Brain microvascular endothelial cell (primary cell): Measurements from ENCODE around the gene PIGP.
"Not testable (repeated sequence)": the region's sequence is repeated elsewhere in the genome, so short reads cannot be mapped to it uniquely, and the experiment has no call there.

Experiments used
- DNase-seq: peaks from one replicate; pipeline ENCODE4 v3.0.0-alpha.2; 2020
- H3K27ac ChIP-seq: fragments of 250-450 bp; sonication (Bioruptor Pico); 2 replicates; pipeline ENCODE4 v1.5.1; 2020; ENCODE audit warnings: mild to moderate bottlenecking, moderate library complexity
- H3K27me3 ChIP-seq: fragments of 250-450 bp; sonication (Bioruptor Pico); replicated peaks from 2 replicates; pipeline ENCODE4 v1.5.1; 2020; ENCODE audit warnings: mild to moderate bottlenecking
- H3K36me3 ChIP-seq: fragments of 250-450 bp; sonication (Bioruptor Pico); replicated peaks from 2 replicates; pipeline ENCODE4 v1.5.1; 2020; ENCODE audit warnings: mild to moderate bottlenecking
- H3K4me3 ChIP-seq: 2 replicates; pipeline ENCODE4 v1.5.1; 2011; ENCODE audit warnings: low read depth, mild to moderate bottlenecking, control low read depth, low read length, moderate library complexity
- in situ Hi-C: cut with HindIII; loops from 2 replicates; pipeline ENCODE4 v1.10.0; 2017; ENCODE audit warnings: low sequenced_read_pairs, low pct_ligation_motif_present
- TF ChIP-seq, protein P1 (sequence below): IDR thresholded peaks from 2 replicates; pipeline ENCODE4 v1.5.1; 2011; ENCODE audit warnings: low read depth, mild to moderate bottlenecking, moderate library complexity, low read length, control low read depth, inconsistent platforms; ENCODE audit errors: missing control alignments

Gene PIGP

DNA sequence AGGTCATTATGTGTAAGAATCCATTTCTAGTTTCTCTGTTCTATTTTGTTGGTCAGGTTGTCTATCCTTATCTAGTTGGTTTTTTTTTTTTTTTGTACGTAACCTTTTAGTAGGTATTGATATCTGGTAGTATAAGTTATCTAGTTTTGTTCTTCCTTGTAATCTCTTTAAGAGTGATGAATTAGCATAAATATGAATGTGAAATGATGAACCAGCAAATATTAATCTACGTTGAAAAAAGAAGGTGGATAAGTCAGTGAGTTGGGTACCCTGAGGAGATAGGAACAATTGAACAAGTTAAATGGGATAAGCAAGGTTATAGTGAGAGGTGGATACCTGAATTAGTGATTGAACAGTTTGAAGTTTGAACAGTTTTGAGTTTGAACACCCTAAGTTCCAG lies 34.1 kb upstream of the PIGP start:
- Histone ChIP-seq H3K27ac (no peak overlapping the region), H3K27me3 (no peaks in the 10 kb centered on the region), H3K36me3 (peaks cover 14% of the 10 kb centered on the region), H3K4me3 (no peak overlapping the region)
- TF ChIP-seq, protein P1, sequence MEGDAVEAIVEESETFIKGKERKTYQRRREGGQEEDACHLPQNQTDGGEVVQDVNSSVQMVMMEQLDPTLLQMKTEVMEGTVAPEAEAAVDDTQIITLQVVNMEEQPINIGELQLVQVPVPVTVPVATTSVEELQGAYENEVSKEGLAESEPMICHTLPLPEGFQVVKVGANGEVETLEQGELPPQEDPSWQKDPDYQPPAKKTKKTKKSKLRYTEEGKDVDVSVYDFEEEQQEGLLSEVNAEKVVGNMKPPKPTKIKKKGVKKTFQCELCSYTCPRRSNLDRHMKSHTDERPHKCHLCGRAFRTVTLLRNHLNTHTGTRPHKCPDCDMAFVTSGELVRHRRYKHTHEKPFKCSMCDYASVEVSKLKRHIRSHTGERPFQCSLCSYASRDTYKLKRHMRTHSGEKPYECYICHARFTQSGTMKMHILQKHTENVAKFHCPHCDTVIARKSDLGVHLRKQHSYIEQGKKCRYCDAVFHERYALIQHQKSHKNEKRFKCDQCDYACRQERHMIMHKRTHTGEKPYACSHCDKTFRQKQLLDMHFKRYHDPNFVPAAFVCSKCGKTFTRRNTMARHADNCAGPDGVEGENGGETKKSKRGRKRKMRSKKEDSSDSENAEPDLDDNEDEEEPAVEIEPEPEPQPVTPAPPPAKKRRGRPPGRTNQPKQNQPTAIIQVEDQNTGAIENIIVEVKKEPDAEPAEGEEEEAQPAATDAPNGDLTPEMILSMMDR, result no peak
- in situ Hi-C loops, result no loop called here
- DNase-seq, result no peak

DNA sequence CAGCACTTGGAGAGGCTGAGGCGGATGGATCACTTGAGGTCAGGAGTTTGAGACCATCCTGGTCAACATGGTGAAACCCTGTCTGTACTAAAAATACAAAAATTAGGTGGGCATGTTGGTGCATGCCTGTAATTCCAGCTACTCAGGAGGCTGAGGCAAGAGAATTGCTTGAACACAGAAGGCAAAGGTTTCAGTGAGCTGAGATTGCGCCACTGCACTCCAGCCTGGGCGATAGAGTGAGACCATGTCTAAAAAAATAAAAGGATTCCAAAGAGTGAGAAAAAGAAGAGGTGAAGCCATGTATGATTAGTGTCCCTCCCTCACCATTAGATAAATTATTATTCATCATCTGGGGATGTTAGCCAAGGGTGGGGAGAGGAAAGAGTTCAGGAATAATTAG lies 29.9 kb upstream of the PIGP start:
- DNase-seq, H3K27me3 ChIP-seq, H3K4me3 ChIP-seq, H3K27ac ChIP-seq, in situ Hi-C loops: not testable (repeated sequence)
- peaks cover 20% of the 10 kb centered on the region for H3K36me3 ChIP-seq

DNA sequence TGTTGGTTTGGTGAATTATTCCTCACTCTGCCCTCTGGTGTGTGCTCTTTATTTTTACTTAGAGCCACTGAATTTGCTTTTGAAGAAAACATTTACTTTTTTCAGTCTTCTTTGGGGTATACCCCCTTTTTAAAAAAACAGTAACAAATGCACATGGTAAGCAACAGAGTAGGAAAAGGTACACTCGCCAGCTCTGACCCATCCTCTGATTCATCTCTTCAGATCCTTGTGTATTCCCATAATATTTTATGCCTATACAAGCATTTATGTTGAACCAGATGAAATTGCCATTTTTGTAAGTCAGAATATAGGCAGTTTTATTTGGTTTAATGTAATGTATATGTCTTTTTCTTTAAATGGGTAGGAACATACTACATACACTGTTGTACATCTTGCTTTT lies 28.5 kb upstream of the PIGP start:
- no peak overlapping the region for H3K27ac ChIP-seq
- no peak for DNase-seq
- in situ Hi-C loops, result no loop called here
- H3K4me3 ChIP-seq, result no peak overlapping the region
- H3K36me3 ChIP-seq, result peaks cover 29% of the 10 kb centered on the region
- H3K27me3 ChIP-seq, result no peaks in the 10 kb centered on the region
- TF ChIP-seq, protein P1, result no peak

DNA sequence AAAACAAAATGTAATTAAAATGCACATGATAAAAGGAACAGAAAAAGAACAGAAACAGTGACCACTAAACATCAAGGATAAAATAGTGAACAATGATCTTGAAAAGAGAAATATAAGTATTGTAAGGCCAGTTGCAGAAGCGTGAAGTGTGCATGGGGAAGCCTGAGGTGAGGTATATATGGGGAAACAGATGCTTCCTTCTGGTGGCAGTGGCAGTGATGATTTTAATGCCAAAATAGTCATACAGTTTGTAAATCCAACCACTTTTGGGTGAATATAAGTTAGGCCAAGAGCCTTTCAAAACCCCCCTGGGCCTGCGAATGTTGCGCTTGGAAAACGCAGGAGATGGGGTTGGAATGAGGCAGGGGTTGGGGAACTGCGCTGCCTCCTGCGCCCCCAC lies 27.4 kb upstream of the PIGP start:
- in situ Hi-C loops, result no loop called here
- Histone ChIP-seq H3K4me3 (no peak overlapping the region), H3K36me3 (peaks cover 37% of the 10 kb centered on the region), H3K27me3 (no peaks in the 10 kb centered on the region), H3K27ac (no peak overlapping the region)
- DNase-seq, result no peak
- TF ChIP-seq, protein P1, result no peak

DNA sequence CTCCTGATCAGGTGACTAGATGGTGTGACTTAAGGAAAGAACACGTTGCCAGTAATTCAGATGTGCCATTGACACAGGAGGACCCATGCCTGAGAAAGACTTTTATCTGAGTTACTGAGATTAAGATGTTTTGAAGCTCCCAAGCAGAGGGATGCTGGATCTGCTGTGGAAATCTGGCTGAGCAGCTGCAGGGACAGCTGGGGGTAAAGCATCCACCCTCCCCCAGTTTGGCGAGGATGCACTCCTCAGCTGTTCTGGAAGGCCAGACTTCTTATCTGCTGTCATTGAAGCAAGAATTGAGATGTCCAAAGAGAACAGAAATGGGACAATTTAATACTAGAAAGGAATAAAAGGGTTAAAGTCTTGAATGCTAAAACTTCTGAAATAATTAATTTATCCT lies 25.9 kb upstream of the PIGP start:
- no peaks in the 10 kb centered on the region for H3K27me3 ChIP-seq
- H3K4me3 ChIP-seq, result no peak overlapping the region
- H3K36me3 ChIP-seq, result peaks cover 41% of the 10 kb centered on the region
- no peak for DNase-seq
- H3K27ac ChIP-seq, result no peak overlapping the region
- TF ChIP-seq, protein P1, result no peak
- in situ Hi-C loops, result no loop called here

DNA sequence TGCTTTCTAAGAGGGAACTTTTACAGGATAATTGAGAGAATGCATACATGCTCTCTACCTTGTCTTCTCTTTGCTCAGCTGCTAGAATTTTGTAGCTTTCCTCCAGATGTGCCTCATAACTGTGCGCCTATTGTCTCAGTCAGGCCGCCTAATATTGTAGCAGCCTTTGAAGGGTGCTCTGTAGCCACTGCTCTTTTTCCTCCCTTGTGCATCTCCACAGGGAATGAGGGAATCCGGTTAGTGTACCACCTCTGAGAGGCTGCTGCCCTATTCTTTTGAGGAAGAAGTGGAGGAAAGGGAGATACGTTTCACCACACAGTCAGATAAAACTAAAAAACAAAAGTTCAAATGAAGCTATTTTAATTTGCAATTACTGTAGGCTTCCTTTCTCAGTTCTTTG lies 22.9 kb upstream of the PIGP start:
- TF ChIP-seq, protein P1, result no peak
- H3K27me3 ChIP-seq, result no peaks in the 10 kb centered on the region
- H3K4me3 ChIP-seq, result no peak overlapping the region
- DNase-seq, result no peak
- peaks cover 42% of the 10 kb centered on the region for H3K36me3 ChIP-seq
- in situ Hi-C loops, result no loop called here
- no peak overlapping the region for H3K27ac ChIP-seq
